Endothelial cell of umbilical vein (primary cell): ENCODE measurements around the gene EFNB3. TPM values are rescaled to one million over a fixed set of nuclear protein-coding genes. Genes with fewer than 3 reads are reported as not detected.

ENCODE experiments used
- BruUV-seq: library from RNA; stranded (reverse); fragments of 400-500 nt; replicated peaks from 2 replicates; lab custom pipeline; 2021; lab: Mats Ljungman, UMichigan
- CTCF ChIA-PET: fragments of 300-600, 350-600 bp; sonication (Branson Sonifier 250); formaldehyde crosslinking; loops from one replicate; lab custom pipeline; 2021; ENCODE audit warnings: antibody characterized with exemption, inconsistent platforms; lab: Charles Lee
- POLR2A ChIA-PET: fragments of 300-600, 350-600 bp; sonication (Branson Sonifier 250); formaldehyde crosslinking; loops from one replicate; lab custom pipeline; 2021; ENCODE audit warnings: antibody characterized with exemption, inconsistent platforms; lab: Charles Lee
- DNase-seq: peaks from one replicate; pipeline ENCODE4 v3.0.0-alpha.2; 2011; ENCODE audit warnings: low read depth, low spot score
- FAIRE-seq: peaks from 2 replicates; lab custom pipeline; 2011; peaks lifted over from hg19 to GRCh38; lab: Jason Lieb, UNC
- H2AFZ ChIP-seq: 2 replicates; pipeline ENCODE4 v1.6.0; 2012; ENCODE audit warnings: low read depth, low read length, control low read depth, inconsistent platforms
- H3K27ac ChIP-seq: 2 replicates; pipeline ENCODE4 v1.5.1; 2011; ENCODE audit warnings: low read depth, mild to moderate bottlenecking, control low read depth, low read length, moderate library complexity; ENCODE audit not compliant: insufficient read depth
- H3K27me3 ChIP-seq, 2 experiments: 2 replicates each; pipeline versions ENCODE4 v1.6.0 to v1.6.1; 2011; ENCODE audit warnings: low read length in 2 of 2, mixed read lengths in 1 of 2; ENCODE audit not compliant: control insufficient read depth in 2 of 2, insufficient read depth in 2 of 2
- H3K36me3 ChIP-seq, 2 experiments: 2 replicates in 1 of 2; 3 replicates in 1 of 2; pipeline ENCODE4 v1.5.1; 2011; ENCODE audit warnings: low read length in 2 of 2, mild to moderate bottlenecking in 1 of 2, moderate library complexity in 1 of 2; ENCODE audit not compliant: control insufficient read depth in 2 of 2, insufficient read depth in 2 of 2; ENCODE audit errors: extremely low read depth in 1 of 2
- H3K4me1 ChIP-seq: 3 replicates; pipeline ENCODE4 v1.5.1; 2011; ENCODE audit warnings: mild to moderate bottlenecking, low read length; ENCODE audit not compliant: control insufficient read depth, insufficient read depth; ENCODE audit errors: extremely low read depth
- H3K4me2 ChIP-seq: 2 replicates; pipeline ENCODE4 v1.6.1; 2011; ENCODE audit warnings: low read length, control low read depth, mixed read lengths; ENCODE audit not compliant: insufficient read depth
- H3K4me3 ChIP-seq, 3 experiments: fragments of 200-600 bp in 1 of 3; sonication (generic), shearing (Covaris generic) in 1 of 3; replicated peaks in 1 of 3; 2 replicates each; pipeline ENCODE4 v1.5.1; 2011 to 2016; ENCODE audit warnings: control low read depth in 3 of 3, low read length in 3 of 3, mild to moderate bottlenecking in 2 of 3, inconsistent platforms in 1 of 3, low read depth in 1 of 3, moderate library complexity in 1 of 3; ENCODE audit not compliant: insufficient read depth in 1 of 3
- H3K79me2 ChIP-seq: 2 replicates; pipeline ENCODE4 v1.6.0; 2012; ENCODE audit warnings: low read length, inconsistent platforms; ENCODE audit not compliant: control insufficient read depth, insufficient read depth
- H3K9ac ChIP-seq: replicated peaks from 2 replicates; pipeline ENCODE3; 2011; ENCODE audit warnings: low read length, control low read depth; ENCODE audit not compliant: insufficient read depth; ENCODE audit errors: extremely low read depth
- H3K9me1 ChIP-seq: replicated peaks from 3 replicates; pipeline ENCODE4 v1.6.0; 2011; ENCODE audit warnings: mild to moderate bottlenecking, low read length; ENCODE audit not compliant: control insufficient read depth, insufficient read depth; ENCODE audit errors: extremely low read depth
- H3K9me3 ChIP-seq: replicated peaks from 2 replicates; pipeline ENCODE4 v1.5.1; 2012; ENCODE audit warnings: low read length, inconsistent platforms; ENCODE audit not compliant: control insufficient read depth, insufficient read depth
- H4K20me1 ChIP-seq: replicated peaks from 2 replicates; pipeline ENCODE3; 2011; ENCODE audit warnings: mild to moderate bottlenecking, low read length; ENCODE audit not compliant: control insufficient read depth, insufficient read depth; ENCODE audit errors: extremely low read depth
- GATA2 ChIP-seq: IDR thresholded peaks from 2 replicates; pipeline ENCODE4 v1.7.0; 2011; ENCODE audit warnings: low read depth, mild to moderate bottlenecking, moderate library complexity, mixed read lengths, low read length; ENCODE audit not compliant: insufficient read length, insufficient read depth
- POLR2A ChIP-seq: IDR thresholded peaks from 2 replicates; pipeline ENCODE4 v1.6.1; 2012; ENCODE audit warnings: low read depth, mild to moderate bottlenecking, control low read depth, low read length
- POLR2AphosphoS5 ChIP-seq: IDR thresholded peaks from 2 replicates; pipeline ENCODE4 v1.6.1; 2012; ENCODE audit warnings: low read depth, mild to moderate bottlenecking, control low read depth, low read length, moderate library complexity; ENCODE audit not compliant: insufficient read depth
- dilution Hi-C: fragments of 300-500 bp; cut with MboI; formaldehyde crosslinking; loops from one replicate; pipeline ENCODE4 v1.15.0; 2019; ENCODE audit warnings: low sequenced_read_pairs; ENCODE audit not compliant: extremely low pct_ligation_motif_present
- intact Hi-C: fragments of 100-400 bp; cut with micrococcal nuclease; formaldehyde crosslinking; loops from one replicate; pipeline ENCODE4 v1.10.0; 2022
- polyA plus RNA-seq, 4 experiments: library from polyadenylated mRNA; depleted of rRNA in 3 of 4; stranded (reverse) in 3 of 4; unstranded in 1 of 4; fragments of >200 nt; gene quantifications; 2 replicates each; pipeline versions ENCODE4 v1.2.1 to v1.2.3, GENCODE V29; 2011 to 2012; ENCODE audit warnings: missing spikeins in 1 of 4
- total RNA-seq: library from RNA; stranded (reverse); gene quantifications from 2 replicates; pipeline ENCODE4 v1.2.3, GENCODE V29; 2021
- TF ChIP-seq, protein P1 (sequence below), 2 donors: IDR thresholded peaks; 1 replicate in 1 of 2; 2 replicates in 1 of 2; pipeline ENCODE4 v1.5.1; 2011; ENCODE audit warnings: low read length in 2 of 2, mild to moderate bottlenecking in 2 of 2, moderate library complexity in 2 of 2, control low read depth in 1 of 2, inconsistent platforms in 1 of 2, low read depth in 1 of 2; ENCODE audit not compliant: insufficient read depth in 1 of 2; ENCODE audit errors: extremely low read depth in 1 of 2

The EFNB3 gene
- total and polyA plus RNA-seq, 2 donors (not counting 3 experiments of a cell fraction or from before 2014, with no cell fraction given): 1.1 to 2.9 TPM

DNA sequence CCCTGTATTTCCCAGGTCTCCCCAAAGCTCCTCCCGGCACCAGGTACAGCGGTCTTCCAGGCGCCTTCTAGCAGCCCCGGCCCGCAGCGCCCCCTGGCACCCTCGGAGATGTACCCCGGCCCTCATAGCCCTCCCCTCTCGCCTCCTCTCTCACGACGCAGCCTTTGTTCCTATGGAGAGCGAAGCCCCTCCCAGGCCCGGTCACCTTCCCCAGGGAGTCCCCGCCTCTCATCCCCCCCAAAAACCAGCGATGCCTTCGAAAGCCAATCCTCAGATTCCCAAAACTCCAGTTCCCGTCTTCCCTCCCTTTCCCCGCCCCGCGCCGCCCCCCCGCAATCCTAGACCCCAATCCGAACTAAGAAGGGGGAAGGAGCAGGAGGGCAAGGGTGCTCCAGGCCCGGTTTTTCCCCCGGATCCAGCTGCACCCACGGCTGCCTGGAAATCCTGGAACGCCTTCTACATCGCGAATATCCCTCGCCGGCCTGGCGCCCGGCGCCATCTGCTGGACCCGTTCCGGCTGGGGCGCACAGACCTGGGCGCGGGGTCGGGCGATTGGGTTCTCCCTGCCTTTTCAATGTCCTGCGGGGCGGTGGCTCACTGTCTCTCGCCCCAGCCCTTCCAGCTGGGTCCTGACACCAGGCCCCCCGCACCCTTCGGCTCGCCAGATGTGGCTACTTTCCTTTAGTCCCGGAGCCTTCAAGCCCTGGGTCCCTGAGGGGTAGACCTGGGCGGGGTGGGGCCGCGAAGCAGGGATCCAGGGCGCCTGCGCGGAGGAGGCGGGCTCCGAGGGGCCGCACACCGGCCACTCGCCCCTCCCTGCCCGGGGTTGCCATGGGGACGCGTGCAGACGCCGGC, 12.1 kb downstream of the EFNB3 start, which contains the start of gene DNAH2:
TSS of gene DNAH2 (plus strand) at position 844 of the 855 bp plus-strand sequence. CDS start 1,991 bp downstream, outside the sequence.
- Histone ChIP-seq H3K9me3 (no peaks in the 10 kb centered on the region), H3K9ac (peak within 1 kb of the TSS; percentile 52), H3K4me2 (peak within 1 kb of the TSS; percentile 89), H3K27me3 (peaks cover 23 to 29% of the 10 kb centered on the region in 2 experiments), H3K9me1 (no peaks in the 10 kb centered on the region), H3K36me3 (no peaks in the 10 kb centered on the region), H3K4me3 (peak within 1 kb of the TSS; percentile 53 to 69 (median 63)), H3K27ac (no peak within 1 kb of the TSS), H3K4me1 (peaks cover 5% of the 10 kb centered on the region), H3K79me2 (no peaks in the 10 kb centered on the region), H4K20me1 (no peaks in the 10 kb centered on the region), H2AFZ (peak within 1 kb of the TSS; percentile 98)
- dilution Hi-C loops: no loop called here
- peak; percentile 81 for FAIRE-seq
- no TSS peak for BruUV-seq
- intact Hi-C loops: loop anchor here (1.0 kb wide), 3 partner anchors 12 to 83 kb away; partner anchors contain the start of genes EFNB3 and WRAP53
- DNase-seq: peak; percentile 81
- ChIA-PET CTCF (interaction anchor here (0.6 to 4.5 kb wide), 15 partner anchors 9 to 473 kb away, joined by 3 to 45 read pairs (median 5); partner anchors contain the start of genes EFNB3, FXR2, SAT2 and TP53), POLR2A (no interaction called here)
- TF ChIP-seq POLR2A: no peak
- TF ChIP-seq POLR2AphosphoS5: peak; percentile 48
- TF ChIP-seq, protein P1, sequence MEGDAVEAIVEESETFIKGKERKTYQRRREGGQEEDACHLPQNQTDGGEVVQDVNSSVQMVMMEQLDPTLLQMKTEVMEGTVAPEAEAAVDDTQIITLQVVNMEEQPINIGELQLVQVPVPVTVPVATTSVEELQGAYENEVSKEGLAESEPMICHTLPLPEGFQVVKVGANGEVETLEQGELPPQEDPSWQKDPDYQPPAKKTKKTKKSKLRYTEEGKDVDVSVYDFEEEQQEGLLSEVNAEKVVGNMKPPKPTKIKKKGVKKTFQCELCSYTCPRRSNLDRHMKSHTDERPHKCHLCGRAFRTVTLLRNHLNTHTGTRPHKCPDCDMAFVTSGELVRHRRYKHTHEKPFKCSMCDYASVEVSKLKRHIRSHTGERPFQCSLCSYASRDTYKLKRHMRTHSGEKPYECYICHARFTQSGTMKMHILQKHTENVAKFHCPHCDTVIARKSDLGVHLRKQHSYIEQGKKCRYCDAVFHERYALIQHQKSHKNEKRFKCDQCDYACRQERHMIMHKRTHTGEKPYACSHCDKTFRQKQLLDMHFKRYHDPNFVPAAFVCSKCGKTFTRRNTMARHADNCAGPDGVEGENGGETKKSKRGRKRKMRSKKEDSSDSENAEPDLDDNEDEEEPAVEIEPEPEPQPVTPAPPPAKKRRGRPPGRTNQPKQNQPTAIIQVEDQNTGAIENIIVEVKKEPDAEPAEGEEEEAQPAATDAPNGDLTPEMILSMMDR (IDR thresholded peaks at IDR 0.05; ENCODE audit: extremely low read depth in 1 of 2, insufficient read depth in 1 of 2, low read depth in 1 of 2, low read length in 2 of 2): peak; percentile 35 to 66
- TF ChIP-seq GATA2: no peak
